Measurements from ENCODE around the gene FOXL3. TPM values are rescaled to one million over a fixed set of nuclear protein-coding genes. Genes with fewer than 3 reads are reported as not detected.

Gene FOXL3
- total and polyA plus RNA-seq, 2 donors (not counting 1 experiment from before 2014, with no cell fraction given) = not detected

GRCh38 chr7:301291-302053, 11.5 kb downstream of the FOXL3 start:
- H3K4me2 ChIP-seq (replicated peaks; ENCODE audit: low read depth, low read length, poor library complexity, severe bottlenecking) = no peak overlapping the region
- no peak overlapping the region for H3K9ac ChIP-seq (ENCODE audit: low read length)
- no peaks in the 10 kb centered on the region for H3K27me3 ChIP-seq (replicated peaks in 1 of 4; ENCODE audit: control extremely low read depth in 1 of 4, control insufficient read depth in 3 of 4, insufficient read depth in 4 of 4, low read length in 3 of 4)
- no peak overlapping the region for H2AFZ ChIP-seq (ENCODE audit: insufficient read depth, low read depth, low read length, poor library complexity, severe bottlenecking)
- H4K20me1 ChIP-seq (ENCODE audit: control insufficient read depth, insufficient read depth, low read length, poor library complexity, severe bottlenecking) = no peaks in the 10 kb centered on the region
- no peak for TF ChIP-seq EZH2 (IDR thresholded peaks at IDR 0.05; ENCODE audit: borderline replicate concordance, insufficient read depth, low read depth, low read length, poor library complexity, severe bottlenecking)
- TF ChIP-seq, protein P1, sequence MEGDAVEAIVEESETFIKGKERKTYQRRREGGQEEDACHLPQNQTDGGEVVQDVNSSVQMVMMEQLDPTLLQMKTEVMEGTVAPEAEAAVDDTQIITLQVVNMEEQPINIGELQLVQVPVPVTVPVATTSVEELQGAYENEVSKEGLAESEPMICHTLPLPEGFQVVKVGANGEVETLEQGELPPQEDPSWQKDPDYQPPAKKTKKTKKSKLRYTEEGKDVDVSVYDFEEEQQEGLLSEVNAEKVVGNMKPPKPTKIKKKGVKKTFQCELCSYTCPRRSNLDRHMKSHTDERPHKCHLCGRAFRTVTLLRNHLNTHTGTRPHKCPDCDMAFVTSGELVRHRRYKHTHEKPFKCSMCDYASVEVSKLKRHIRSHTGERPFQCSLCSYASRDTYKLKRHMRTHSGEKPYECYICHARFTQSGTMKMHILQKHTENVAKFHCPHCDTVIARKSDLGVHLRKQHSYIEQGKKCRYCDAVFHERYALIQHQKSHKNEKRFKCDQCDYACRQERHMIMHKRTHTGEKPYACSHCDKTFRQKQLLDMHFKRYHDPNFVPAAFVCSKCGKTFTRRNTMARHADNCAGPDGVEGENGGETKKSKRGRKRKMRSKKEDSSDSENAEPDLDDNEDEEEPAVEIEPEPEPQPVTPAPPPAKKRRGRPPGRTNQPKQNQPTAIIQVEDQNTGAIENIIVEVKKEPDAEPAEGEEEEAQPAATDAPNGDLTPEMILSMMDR (IDR thresholded peaks at IDR 0.05) = no peak
- WGBS (ENCODE audit: insufficient coverage) = 85% methylated on average over 29 of the region's 34 CpGs
- no peak overlapping the region for H3K4me3 Mint-ChIP-seq
- H3K9me3 Mint-ChIP-seq (ENCODE audit: insufficient read depth) = peaks cover 6% of the 10 kb centered on the region
- H3K9me3 ChIP-seq (ENCODE audit: control extremely low read depth in 1 of 3, control insufficient read depth in 2 of 3, insufficient read depth in 1 of 3, low read length in 2 of 3) = peaks cover 0 to 12% (median 0%) of the 10 kb centered on the region in 3 donors
- no peaks in the 10 kb centered on the region for H3K4me1 Mint-ChIP-seq
- no peaks in the 10 kb centered on the region for H3K79me2 ChIP-seq (ENCODE audit: control insufficient read depth, insufficient read depth, low read length)
- intact Hi-C loops (cut with micrococcal nuclease) = no loop called here
- H3K4me1 ChIP-seq (ENCODE audit: control insufficient read depth in 2 of 2, insufficient read depth in 2 of 2, low read length in 2 of 2) = no peaks in the 10 kb centered on the region
- H3K4me3 ChIP-seq (ENCODE audit: control extremely low read depth in 1 of 5, extremely low read depth in 1 of 5, insufficient read depth in 1 of 5, low read depth in 2 of 5, low read length in 4 of 5) = no peak overlapping the region
- H3K36me3 ChIP-seq (replicated peaks in 1 of 2; ENCODE audit: control extremely low read depth in 1 of 2, control insufficient read depth in 1 of 2, extremely low read depth in 1 of 2, insufficient read depth in 2 of 2, low read length in 1 of 2) = no peaks in the 10 kb centered on the region
- ChIA-PET POLR2A (no interaction called here), CTCF (no interaction called here)
- no peak for ATAC-seq (ENCODE audit: low read depth)
- no peak overlapping the region for H3K27ac ChIP-seq (ENCODE audit: low read length in 2 of 2)
- DNase-seq = no peak
- H3K27ac Mint-ChIP-seq = no peak overlapping the region
- H3K27me3 Mint-ChIP-seq = peaks cover 3% of the 10 kb centered on the region
